HEK293 (cell line): ENCODE measurements around the gene GDPGP1.

Source experiments
- CTCF ChIA-PET: fragments of 350-600 bp; formaldehyde crosslinking; extraction: SDS; loops from one replicate; lab custom pipeline; 2021; ENCODE audit warnings: antibody characterized with exemption; lab: Yijun Ruan, JAX
- POLR2A ChIA-PET: fragments of 300-600 bp; formaldehyde crosslinking; extraction: SDS; loops from one replicate; lab custom pipeline; 2020; ENCODE audit warnings: antibody characterized with exemption, inconsistent platforms; lab: Yijun Ruan, JAX
- H3K27ac ChIP-seq: fragments of 200-500 bp; sonication (Bioruptor generic); 2 replicates; pipeline ENCODE4 v1.5.1; 2014; ENCODE audit warnings: low read depth, low read length, control low read depth, inconsistent platforms; ENCODE audit errors: extremely low read depth
- H3K36me3 ChIP-seq, 2 experiments: fragments of 200-500 bp in 1 of 2; sonication (Bioruptor generic) in 1 of 2; 1 replicate in 1 of 2; 2 replicates in 1 of 2; pipeline ENCODE4 v1.5.1; 2014 to 2017; ENCODE audit warnings: inconsistent platforms in 2 of 2, low read length in 2 of 2; ENCODE audit not compliant: control insufficient read depth in 2 of 2, insufficient read depth in 1 of 2
- H3K4me1 ChIP-seq: fragments of 200-500 bp; sonication (Bioruptor generic); 2 replicates; pipeline ENCODE4 v1.5.1; 2014; ENCODE audit warnings: mild to moderate bottlenecking, low read length, inconsistent platforms; ENCODE audit not compliant: control insufficient read depth, insufficient read depth
- H3K4me3 ChIP-seq: 2 replicates; pipeline ENCODE4 v1.5.1; 2011; ENCODE audit warnings: low read depth, mild to moderate bottlenecking, control low read depth, low read length, moderate library complexity
- H3K9me3 ChIP-seq: fragments of 200-500 bp; sonication (Bioruptor generic); 2 replicates; pipeline ENCODE4 v1.5.1; 2014; ENCODE audit warnings: low read depth, low read length, inconsistent platforms; ENCODE audit not compliant: control insufficient read depth, insufficient read depth
- GLIS1 ChIP-seq: fragments of 450-650 bp; formaldehyde crosslinking; IDR thresholded peaks from 2 replicates; pipeline ENCODE4 v1.5.1; 2016; ENCODE audit warnings: missing biosample characterization, missing genetic modification characterization
- OSR2 ChIP-seq: fragments of 450-650 bp; formaldehyde crosslinking; IDR thresholded peaks from 2 replicates; pipeline ENCODE4 v1.5.1; 2016; ENCODE audit warnings: missing biosample characterization, missing genetic modification characterization
- SP7 ChIP-seq: fragments of 450-650 bp; formaldehyde crosslinking; IDR thresholded peaks from 2 replicates; pipeline ENCODE4 v1.5.1; 2016; ENCODE audit warnings: missing biosample characterization, missing genetic modification characterization
- ZBTB8A ChIP-seq: fragments of 450-650 bp; formaldehyde crosslinking; IDR thresholded peaks from 2 replicates; pipeline ENCODE4 v1.5.1; 2016; ENCODE audit warnings: missing biosample characterization, missing genetic modification characterization
- ZNF138 ChIP-seq: fragments of 450-650 bp; formaldehyde crosslinking; IDR thresholded peaks from 2 replicates; pipeline ENCODE4 v1.5.1; 2016; ENCODE audit warnings: missing biosample characterization, missing genetic modification characterization, borderline replicate concordance
- ZNF155 ChIP-seq: fragments of 450-650 bp; formaldehyde crosslinking; IDR thresholded peaks from 2 replicates; pipeline ENCODE4 v1.5.1; 2016; ENCODE audit warnings: missing biosample characterization, missing genetic modification characterization
- ZNF169 ChIP-seq: fragments of 450-650 bp; formaldehyde crosslinking; IDR thresholded peaks from 2 replicates; pipeline ENCODE4 v1.5.1; 2016; ENCODE audit warnings: missing biosample characterization, missing genetic modification characterization
- ZNF223 ChIP-seq: fragments of 450-650 bp; formaldehyde crosslinking; IDR thresholded peaks from 2 replicates; pipeline ENCODE4 v1.5.1; 2016; ENCODE audit warnings: missing biosample characterization, missing genetic modification characterization
- ZNF239 ChIP-seq: fragments of 450-650 bp; formaldehyde crosslinking; IDR thresholded peaks from 2 replicates; pipeline ENCODE4 v1.5.1; 2016; ENCODE audit warnings: missing biosample characterization, missing genetic modification characterization
- ZNF248 ChIP-seq: fragments of 450-650 bp; formaldehyde crosslinking; IDR thresholded peaks from 2 replicates; pipeline ENCODE4 v1.5.1; 2017; ENCODE audit warnings: missing biosample characterization, missing genetic modification characterization
- ZNF274 ChIP-seq, 2 experiments: fragments of 200-500 bp in 1 of 2; fragments of 450-650 bp in 1 of 2; sonication (Bioruptor generic) in 1 of 2; formaldehyde crosslinking in 1 of 2; IDR thresholded peaks; 2 replicates each; pipeline versions ENCODE4 v1.5.1 to v1.6.1; 2014 to 2016; ENCODE audit warnings: borderline replicate concordance in 1 of 2, inconsistent platforms in 1 of 2, low read length in 1 of 2, missing biosample characterization in 1 of 2, missing genetic modification characterization in 1 of 2
- ZNF423 ChIP-seq: fragments of 450-650 bp; formaldehyde crosslinking; IDR thresholded peaks from 2 replicates; pipeline ENCODE4 v1.5.1; 2016; ENCODE audit warnings: missing biosample characterization, missing genetic modification characterization
- ZNF560 ChIP-seq: fragments of 450-650 bp; formaldehyde crosslinking; IDR thresholded peaks from 2 replicates; pipeline ENCODE4 v1.5.1; 2017; ENCODE audit warnings: missing biosample characterization, missing genetic modification characterization, borderline replicate concordance
- ZNF747 ChIP-seq: fragments of 450-650 bp; formaldehyde crosslinking; IDR thresholded peaks from 2 replicates; pipeline ENCODE4 v1.5.1; 2016; ENCODE audit warnings: missing biosample characterization, missing genetic modification characterization
- ZNF768 ChIP-seq: fragments of 450-650 bp; formaldehyde crosslinking; IDR thresholded peaks from 2 replicates; pipeline ENCODE4 v1.5.1; 2018; ENCODE audit warnings: missing biosample characterization, mild to moderate bottlenecking, missing genetic modification characterization
- ZNF776 ChIP-seq: fragments of 450-650 bp; formaldehyde crosslinking; IDR thresholded peaks from 2 replicates; pipeline ENCODE4 v1.5.0; 2017; ENCODE audit warnings: missing biosample characterization, missing genetic modification characterization, borderline replicate concordance
- TF ChIP-seq, protein P1 (sequence below): fragments of 450-650 bp; IDR thresholded peaks from 2 replicates; pipeline ENCODE4 v1.5.1; 2018; ENCODE audit warnings: missing biosample characterization, mild to moderate bottlenecking, missing genetic modification characterization
- TF ChIP-seq, protein P2 (sequence below): fragments of 450-650 bp; formaldehyde crosslinking; IDR thresholded peaks from 2 replicates; pipeline ENCODE4 v1.5.1; 2016; ENCODE audit warnings: missing biosample characterization, missing genetic modification characterization
- TF ChIP-seq, protein P3 (sequence below): fragments of 450-650 bp; formaldehyde crosslinking; IDR thresholded peaks from 2 replicates; pipeline ENCODE4 v1.5.1; 2017; ENCODE audit warnings: missing biosample characterization, missing genetic modification characterization
- TF ChIP-seq, protein P4 (sequence below): fragments of 450-650 bp; formaldehyde crosslinking; IDR thresholded peaks from 2 replicates; pipeline ENCODE4 v1.5.1; 2016; ENCODE audit warnings: missing biosample characterization, missing genetic modification characterization
- TF ChIP-seq, protein P5 (sequence below): fragments of 450-650 bp; formaldehyde crosslinking; IDR thresholded peaks from 2 replicates; pipeline ENCODE4 v1.5.1; 2016; ENCODE audit warnings: missing biosample characterization, missing genetic modification characterization
- TF ChIP-seq, protein P6 (sequence below): fragments of 450-650 bp; formaldehyde crosslinking; optimal IDR thresholded peaks from 2 replicates; pipeline ENCODE3; 2016; ENCODE audit warnings: missing biosample characterization, mild to moderate bottlenecking, missing genetic modification characterization
- TF ChIP-seq, protein P7 (sequence below): fragments of 450-650 bp; formaldehyde crosslinking; IDR thresholded peaks from 2 replicates; pipeline ENCODE4 v1.5.1; 2017; ENCODE audit warnings: missing biosample characterization, missing genetic modification characterization

GDPGP1 gene

DNA sequence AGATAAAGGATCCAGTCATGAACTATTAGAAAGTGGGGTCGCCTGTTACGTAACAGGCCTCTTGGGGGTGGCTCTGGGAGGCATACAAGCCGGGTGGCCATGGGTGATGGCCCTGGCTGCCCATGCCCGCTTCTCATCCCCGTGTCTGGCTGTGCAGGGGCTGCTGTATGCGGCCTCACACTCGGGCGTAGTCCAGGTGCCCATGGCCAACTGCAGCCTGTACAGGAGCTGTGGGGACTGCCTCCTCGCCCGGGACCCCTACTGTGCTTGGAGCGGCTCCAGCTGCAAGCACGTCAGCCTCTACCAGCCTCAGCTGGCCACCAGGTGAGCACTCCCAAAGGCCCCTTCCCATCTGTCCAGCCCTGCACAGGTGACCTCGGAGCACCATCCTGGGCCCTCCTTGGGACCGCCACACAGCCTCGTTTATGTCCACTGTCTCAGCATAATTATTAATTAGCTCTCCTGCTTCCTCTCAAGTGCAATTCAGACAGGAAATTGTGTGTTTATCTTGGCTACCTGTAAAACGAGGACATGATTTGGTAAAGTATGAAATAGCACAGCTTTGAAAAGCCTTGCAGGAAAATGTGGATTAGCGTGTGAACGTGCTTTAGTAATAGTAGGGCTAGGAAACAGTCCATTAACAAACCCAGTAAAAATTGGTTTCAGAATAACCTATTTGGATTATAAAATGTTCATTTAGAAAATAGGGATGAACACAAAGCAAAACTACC, 8.3 kb upstream of the GDPGP1 start:
- H3K36me3 ChIP-seq = peaks cover 13 to 71% of the 10 kb centered on the region in 2 experiments; a peak in 2 of 3 replicates
- ChIA-PET CTCF (interaction anchor here (0.7 to 1.5 kb wide), 2 partner anchors 83 to 225 kb away, joined by 3 to 4 read pairs; no protein-coding TSS in a partner anchor), POLR2A (interaction anchor here (2.0 kb wide), 1 partner anchor 8 kb away, joined by 7 read pairs; the partner anchor contains the start of genes CIB1 and GDPGP1)
- TF ChIP-seq ZNF138 (tag by site-specific recombination) (no peak), OSR2 (tag by site-specific recombination) (peak; percentile 89), ZNF776 (no peak), ZNF169 (tag by site-specific recombination) (no peak), GLIS1 (tag by site-specific recombination) (peak; percentile 65), SP7 (no peak), ZNF768 (tag by site-specific recombination) (no peak), ZBTB8A (0 out of 2 replicates have a peak, but pooled peaks have one; percentile 14), ZNF747 (tag by site-specific recombination) (no peak), ZNF560 (no peak), ZNF248 (tag by site-specific recombination) (no peak), ZNF155 (tag by site-specific recombination) (no peak), ZNF223 (tag by site-specific recombination) (no peak), ZNF423 (tag by site-specific recombination) (peak; percentile 63; the same call in 1 of the 2 replicates), ZNF239 (tag by site-specific recombination) (no peak), ZNF274 (IDR thresholded peaks at IDR 0.05; ENCODE audit: low read length) (no peak), ZNF274 (tag by site-specific recombination; IDR thresholded peaks at IDR 0.05; ENCODE audit: borderline replicate concordance) (no peak)
- TF ChIP-seq, protein P1, sequence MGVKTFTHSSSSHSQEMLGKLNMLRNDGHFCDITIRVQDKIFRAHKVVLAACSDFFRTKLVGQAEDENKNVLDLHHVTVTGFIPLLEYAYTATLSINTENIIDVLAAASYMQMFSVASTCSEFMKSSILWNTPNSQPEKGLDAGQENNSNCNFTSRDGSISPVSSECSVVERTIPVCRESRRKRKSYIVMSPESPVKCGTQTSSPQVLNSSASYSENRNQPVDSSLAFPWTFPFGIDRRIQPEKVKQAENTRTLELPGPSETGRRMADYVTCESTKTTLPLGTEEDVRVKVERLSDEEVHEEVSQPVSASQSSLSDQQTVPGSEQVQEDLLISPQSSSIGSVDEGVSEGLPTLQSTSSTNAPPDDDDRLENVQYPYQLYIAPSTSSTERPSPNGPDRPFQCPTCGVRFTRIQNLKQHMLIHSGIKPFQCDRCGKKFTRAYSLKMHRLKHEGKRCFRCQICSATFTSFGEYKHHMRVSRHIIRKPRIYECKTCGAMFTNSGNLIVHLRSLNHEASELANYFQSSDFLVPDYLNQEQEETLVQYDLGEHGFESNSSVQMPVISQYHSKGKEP = peak; percentile 24; the same call in 1 of the 2 replicates
- TF ChIP-seq, protein P2, sequence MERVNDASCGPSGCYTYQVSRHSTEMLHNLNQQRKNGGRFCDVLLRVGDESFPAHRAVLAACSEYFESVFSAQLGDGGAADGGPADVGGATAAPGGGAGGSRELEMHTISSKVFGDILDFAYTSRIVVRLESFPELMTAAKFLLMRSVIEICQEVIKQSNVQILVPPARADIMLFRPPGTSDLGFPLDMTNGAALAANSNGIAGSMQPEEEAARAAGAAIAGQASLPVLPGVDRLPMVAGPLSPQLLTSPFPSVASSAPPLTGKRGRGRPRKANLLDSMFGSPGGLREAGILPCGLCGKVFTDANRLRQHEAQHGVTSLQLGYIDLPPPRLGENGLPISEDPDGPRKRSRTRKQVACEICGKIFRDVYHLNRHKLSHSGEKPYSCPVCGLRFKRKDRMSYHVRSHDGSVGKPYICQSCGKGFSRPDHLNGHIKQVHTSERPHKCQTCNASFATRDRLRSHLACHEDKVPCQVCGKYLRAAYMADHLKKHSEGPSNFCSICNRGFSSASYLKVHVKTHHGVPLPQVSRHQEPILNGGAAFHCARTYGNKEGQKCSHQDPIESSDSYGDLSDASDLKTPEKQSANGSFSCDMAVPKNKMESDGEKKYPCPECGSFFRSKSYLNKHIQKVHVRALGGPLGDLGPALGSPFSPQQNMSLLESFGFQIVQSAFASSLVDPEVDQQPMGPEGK (tag by site-specific recombination) = no peak
- TF ChIP-seq, protein P3, sequence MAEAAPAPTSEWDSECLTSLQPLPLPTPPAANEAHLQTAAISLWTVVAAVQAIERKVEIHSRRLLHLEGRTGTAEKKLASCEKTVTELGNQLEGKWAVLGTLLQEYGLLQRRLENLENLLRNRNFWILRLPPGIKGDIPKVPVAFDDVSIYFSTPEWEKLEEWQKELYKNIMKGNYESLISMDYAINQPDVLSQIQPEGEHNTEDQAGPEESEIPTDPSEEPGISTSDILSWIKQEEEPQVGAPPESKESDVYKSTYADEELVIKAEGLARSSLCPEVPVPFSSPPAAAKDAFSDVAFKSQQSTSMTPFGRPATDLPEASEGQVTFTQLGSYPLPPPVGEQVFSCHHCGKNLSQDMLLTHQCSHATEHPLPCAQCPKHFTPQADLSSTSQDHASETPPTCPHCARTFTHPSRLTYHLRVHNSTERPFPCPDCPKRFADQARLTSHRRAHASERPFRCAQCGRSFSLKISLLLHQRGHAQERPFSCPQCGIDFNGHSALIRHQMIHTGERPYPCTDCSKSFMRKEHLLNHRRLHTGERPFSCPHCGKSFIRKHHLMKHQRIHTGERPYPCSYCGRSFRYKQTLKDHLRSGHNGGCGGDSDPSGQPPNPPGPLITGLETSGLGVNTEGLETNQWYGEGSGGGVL (tag by site-specific recombination) = no peak
- TF ChIP-seq, protein P4, sequence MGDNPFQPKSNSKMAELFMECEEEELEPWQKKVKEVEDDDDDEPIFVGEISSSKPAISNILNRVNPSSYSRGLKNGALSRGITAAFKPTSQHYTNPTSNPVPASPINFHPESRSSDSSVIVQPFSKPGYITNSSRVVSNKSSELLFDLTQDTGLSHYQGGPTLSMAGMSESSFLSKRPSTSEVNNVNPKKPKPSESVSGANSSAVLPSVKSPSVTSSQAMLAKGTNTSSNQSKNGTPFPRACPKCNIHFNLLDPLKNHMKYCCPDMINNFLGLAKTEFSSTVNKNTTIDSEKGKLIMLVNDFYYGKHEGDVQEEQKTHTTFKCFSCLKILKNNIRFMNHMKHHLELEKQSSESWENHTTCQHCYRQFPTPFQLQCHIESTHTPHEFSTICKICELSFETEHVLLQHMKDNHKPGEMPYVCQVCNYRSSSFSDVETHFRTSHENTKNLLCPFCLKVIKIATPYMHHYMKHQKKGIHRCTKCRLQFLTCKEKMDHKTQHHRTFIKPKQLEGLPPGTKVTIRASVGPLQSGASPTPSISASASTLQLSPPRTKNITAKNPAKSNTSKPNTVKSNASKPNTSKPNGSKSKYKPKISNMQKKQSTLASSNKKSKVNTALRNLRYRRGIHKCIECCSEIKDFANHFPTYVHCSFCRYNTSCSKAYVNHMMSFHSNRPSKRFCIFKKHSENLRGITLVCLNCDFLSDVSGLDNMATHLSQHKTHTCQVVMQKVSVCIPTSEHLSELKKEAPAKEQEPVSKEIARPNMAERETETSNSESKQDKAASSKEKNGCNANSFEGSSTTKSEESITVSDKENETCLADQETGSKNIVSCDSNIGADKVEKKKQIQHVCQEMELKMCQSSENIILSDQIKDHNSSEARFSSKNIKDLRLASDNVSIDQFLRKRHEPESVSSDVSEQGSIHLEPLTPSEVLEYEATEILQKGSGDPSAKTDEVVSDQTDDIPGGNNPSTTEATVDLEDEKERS (tag by site-specific recombination) = no peak
- TF ChIP-seq, protein P5, sequence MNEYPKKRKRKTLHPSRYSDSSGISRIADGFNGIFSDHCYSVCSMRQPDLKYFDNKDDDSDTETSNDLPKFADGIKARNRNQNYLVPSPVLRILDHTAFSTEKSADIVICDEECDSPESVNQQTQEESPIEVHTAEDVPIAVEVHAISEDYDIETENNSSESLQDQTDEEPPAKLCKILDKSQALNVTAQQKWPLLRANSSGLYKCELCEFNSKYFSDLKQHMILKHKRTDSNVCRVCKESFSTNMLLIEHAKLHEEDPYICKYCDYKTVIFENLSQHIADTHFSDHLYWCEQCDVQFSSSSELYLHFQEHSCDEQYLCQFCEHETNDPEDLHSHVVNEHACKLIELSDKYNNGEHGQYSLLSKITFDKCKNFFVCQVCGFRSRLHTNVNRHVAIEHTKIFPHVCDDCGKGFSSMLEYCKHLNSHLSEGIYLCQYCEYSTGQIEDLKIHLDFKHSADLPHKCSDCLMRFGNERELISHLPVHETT (tag by site-specific recombination) = no peak
- TF ChIP-seq, protein P6, sequence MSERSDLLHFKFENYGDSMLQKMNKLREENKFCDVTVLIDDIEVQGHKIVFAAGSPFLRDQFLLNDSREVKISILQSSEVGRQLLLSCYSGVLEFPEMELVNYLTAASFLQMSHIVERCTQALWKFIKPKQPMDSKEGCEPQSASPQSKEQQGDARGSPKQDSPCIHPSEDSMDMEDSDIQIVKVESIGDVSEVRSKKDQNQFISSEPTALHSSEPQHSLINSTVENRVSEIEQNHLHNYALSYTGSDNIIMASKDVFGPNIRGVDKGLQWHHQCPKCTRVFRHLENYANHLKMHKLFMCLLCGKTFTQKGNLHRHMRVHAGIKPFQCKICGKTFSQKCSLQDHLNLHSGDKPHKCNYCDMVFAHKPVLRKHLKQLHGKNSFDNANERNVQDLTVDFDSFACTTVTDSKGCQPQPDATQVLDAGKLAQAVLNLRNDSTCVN (tag by site-specific recombination) = no peak
- TF ChIP-seq, protein P7, sequence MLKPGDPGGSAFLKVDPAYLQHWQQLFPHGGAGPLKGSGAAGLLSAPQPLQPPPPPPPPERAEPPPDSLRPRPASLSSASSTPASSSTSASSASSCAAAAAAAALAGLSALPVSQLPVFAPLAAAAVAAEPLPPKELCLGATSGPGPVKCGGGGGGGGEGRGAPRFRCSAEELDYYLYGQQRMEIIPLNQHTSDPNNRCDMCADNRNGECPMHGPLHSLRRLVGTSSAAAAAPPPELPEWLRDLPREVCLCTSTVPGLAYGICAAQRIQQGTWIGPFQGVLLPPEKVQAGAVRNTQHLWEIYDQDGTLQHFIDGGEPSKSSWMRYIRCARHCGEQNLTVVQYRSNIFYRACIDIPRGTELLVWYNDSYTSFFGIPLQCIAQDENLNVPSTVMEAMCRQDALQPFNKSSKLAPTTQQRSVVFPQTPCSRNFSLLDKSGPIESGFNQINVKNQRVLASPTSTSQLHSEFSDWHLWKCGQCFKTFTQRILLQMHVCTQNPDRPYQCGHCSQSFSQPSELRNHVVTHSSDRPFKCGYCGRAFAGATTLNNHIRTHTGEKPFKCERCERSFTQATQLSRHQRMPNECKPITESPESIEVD (tag by site-specific recombination) = peak; percentile 58; the same call in 1 of the 2 replicates

More for the DNA sequence above, 8.3 kb upstream of the GDPGP1 start:
- Histone ChIP-seq H3K27ac (no peak overlapping the region), H3K4me3 (no peak overlapping the region), H3K9me3 (no peaks in the 10 kb centered on the region), H3K4me1 (peaks cover 6% of the 10 kb centered on the region; the same call in 1 of the 2 replicates)
